GM19351 (cell line): ENCODE measurements around the gene IQGAP2.
"Not testable (repeated sequence)": the region's sequence is repeated elsewhere in the genome, so short reads cannot be mapped to it uniquely, and the experiment has no call there.

Source experiments
- ATAC-seq: cut with Tn5 transposase; IDR thresholded peaks from one replicate; pipeline ENCODE4 v1.9.1; 2021; ENCODE audit warnings: mild to moderate bottlenecking, moderate library complexity; ENCODE audit not compliant: unreplicated experiment

IQGAP2 gene

DNA sequence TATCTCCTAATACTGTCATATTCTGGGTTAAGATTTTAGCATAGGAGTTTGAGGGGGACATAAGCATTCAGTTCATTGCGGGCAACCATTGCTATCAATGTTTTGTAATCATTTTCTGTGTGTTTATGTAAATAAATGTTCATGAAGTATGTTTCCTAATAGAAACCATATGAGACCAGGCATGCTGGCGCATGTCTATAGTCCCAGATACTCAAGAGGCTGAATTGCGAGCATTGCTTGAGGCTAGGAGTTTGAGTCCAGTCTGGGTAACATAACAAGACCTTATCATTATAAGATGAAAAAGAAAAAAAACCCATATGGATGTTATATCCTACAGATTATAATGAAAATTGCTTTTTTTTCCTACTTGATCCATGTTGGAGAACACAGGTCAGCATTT is 129.0 kb downstream of the IQGAP2 start:
- ATAC-seq: no peak

DNA sequence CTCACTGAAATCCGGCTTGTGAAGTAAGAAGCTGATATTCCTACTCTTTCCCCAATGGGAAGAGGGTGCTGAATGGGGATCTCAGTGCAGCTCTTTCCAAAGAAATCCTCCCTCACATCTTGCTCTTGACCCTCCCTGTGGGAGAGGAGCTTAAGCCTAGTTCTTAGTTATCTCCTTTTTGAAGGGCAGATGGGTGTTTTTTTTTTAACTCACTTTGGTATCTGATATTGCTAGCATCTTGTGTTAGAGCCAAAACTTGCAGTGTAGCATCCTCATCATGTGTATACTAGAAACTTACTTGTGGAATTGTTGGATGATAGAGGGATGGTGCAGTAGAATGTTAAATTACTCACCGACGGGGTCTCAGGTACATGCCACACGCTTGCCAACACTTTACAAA is 129.9 kb downstream of the IQGAP2 start:
- ATAC-seq: no peak

DNA sequence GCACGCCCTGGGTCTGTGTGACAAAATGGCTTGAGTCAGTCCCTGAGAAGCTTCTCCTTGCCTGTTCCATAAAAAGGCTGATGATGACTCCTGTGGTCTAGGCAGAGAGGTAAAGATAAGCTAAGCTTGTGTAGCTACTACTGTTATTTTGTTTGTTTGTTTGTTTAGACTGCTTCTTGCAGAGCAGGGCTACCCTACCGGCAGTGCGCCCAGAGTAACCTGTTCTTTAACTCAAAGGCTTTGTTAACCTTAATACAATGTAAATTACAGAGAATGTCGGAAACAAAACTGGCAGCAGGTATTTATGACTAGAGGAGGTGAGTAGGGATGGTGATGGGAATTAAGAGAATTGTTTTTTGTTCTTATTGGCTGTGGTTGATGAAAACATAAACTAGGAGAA is 132.5 kb downstream of the IQGAP2 start:
- ATAC-seq: no peak

DNA sequence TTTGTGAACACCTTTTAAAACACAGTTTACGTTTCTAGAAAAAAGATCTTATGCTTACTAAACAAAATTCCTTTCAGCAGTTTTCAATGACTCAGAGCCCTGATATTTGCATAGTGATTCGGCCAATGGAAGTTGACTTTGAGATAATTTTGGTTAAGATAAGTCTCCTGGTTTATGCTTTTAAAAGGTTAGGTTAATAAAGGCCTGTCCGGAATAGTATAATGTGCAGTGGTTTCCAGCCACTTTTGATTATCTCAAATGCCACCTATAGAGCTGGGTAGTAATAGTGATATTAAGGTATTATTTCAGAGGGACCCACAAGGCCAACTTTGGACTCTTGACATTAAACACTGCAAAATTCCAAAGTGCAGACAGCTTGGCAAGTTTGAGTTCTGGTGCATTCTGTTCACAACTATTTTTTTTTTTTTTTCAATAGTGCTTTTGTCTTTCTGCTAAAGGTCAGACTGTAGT is 134.0 kb downstream of the IQGAP2 start:
- ATAC-seq: no peak

DNA sequence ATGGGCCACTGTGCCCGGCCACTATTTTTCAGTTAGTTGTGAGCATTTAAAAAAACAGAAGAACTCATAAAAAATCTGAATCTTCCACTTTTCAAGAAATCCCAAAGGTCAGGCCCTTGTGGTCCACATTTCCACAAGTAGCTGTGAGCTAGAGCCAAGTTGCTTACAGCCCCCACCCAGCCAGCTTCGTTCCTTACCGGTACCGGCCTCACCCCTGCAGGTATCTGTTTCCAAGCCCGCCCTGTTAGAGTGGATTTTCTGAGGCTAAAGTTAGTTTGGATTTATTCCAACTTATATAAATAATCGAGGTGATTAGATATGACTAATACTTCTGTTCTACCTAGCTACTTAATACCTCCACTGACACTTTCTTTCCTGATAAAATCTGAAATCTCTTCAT is 139.2 kb downstream of the IQGAP2 start:
- no peak for ATAC-seq

DNA sequence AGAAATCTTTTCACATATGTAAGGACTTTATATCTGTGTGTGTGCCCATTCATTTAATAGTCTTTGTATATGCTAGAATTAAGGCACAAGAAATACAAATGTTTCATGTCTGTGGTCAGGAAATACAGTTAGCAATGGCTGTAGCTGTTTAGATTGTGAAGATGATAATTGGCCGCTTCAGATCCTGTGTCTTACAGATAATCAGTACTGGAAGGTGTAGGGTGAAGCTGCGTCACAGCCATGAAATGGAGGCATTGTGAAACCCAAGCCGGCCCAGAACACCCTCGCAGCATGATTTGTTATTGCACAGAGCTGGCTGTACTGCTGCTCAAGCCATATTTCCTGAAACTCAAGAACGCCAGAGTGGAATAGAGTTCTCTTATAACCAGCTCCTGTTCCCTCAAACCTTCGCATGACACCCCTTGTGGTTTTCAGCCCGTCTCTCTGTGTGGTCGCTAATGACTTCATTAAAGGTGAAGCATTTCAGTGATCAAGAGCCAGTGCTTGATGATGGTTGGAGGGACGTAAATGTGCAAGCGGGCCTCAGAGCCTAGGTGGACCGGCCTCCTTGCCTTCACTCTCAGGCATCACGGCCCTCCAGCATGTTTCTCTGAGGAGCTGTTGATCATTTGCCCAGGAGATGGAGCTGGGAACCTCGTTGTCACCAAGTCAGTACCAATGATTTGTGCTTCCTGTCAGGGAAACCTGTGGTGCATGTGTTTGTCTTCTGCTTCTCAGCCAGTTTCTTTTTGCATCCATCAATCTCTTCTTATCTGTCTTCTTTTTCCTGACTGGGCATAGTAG is 140.0 kb downstream of the IQGAP2 start:
- no peak for ATAC-seq

DNA sequence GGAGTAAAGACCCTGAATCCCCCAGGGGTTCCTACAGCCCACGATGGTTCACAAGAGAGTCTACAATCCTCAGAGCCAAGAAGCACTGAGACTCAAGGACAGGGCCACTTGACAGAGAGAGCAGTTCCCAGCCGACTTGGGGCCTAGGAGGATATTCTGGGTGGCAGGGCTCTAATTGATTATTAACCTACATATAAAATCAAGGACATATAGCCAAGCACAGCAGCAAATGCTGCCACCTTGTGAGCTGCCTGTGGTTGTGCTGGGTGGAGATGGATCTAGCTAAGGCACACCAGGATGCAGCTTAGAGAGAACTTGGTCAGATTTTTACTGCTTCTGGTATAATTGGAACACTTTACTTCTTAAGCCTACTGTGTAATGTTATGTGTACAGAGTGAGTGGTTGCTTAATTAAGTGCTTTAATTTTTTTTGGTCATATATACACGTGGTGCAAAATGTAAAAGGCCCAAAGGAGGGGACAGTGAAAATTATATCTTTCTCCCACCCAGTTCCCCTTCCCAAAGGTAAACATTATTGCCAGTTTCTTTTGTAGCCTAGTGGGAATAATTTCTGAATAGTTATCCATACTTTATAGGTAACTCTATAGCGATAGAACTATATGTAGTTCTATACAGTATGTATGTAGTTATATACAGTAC is 141.3 kb downstream of the IQGAP2 start:
- ATAC-seq: no peak

DNA sequence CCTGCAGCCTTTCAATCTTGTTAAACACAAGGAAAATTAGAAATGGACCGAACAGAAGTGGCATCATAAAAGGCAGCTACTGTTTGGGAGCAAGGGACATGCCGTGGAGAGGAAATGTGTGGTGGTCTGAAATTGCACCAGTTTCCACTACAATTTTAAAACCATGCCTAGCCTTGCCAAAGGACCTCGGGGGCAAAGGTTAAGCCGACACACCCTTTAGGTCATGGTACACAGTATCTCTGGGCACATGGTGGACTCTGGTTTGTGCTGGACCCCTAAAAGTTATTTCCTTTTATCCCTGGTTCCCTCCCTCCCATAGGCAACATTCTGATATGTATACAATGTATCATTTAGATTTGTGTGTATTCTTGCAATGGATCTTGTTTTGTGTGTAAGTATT is 142.1 kb downstream of the IQGAP2 start:
- no peak for ATAC-seq

DNA sequence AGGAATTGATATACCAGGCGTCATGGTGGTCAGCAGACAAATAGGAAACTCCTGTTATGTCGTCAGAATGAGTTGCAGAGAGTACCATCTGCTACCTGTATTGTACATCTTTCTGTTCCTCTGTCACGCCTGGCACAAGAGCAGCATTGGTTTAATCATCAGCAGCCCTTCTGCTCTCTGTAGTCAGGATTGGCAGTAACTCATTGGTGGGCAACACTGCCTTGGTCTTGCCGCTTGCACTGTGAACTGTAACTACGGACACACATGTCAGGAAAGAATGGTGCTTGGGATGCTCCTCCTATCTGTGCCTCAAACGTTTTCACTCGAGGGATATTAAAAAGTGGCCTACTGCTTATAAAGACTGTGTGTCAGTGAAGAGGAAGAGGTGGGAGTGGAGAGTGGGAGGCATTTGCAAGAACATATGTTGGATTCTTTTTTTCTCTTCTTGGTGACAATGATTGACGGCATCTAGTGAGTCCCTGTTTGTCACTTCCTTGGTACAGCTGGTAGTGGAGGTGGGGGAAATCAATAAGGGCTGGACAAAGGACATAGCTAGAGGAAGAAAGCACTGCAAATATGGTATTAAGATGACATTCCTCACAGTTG is 143.5 kb downstream of the IQGAP2 start:
- peak; percentile 50 for ATAC-seq

DNA sequence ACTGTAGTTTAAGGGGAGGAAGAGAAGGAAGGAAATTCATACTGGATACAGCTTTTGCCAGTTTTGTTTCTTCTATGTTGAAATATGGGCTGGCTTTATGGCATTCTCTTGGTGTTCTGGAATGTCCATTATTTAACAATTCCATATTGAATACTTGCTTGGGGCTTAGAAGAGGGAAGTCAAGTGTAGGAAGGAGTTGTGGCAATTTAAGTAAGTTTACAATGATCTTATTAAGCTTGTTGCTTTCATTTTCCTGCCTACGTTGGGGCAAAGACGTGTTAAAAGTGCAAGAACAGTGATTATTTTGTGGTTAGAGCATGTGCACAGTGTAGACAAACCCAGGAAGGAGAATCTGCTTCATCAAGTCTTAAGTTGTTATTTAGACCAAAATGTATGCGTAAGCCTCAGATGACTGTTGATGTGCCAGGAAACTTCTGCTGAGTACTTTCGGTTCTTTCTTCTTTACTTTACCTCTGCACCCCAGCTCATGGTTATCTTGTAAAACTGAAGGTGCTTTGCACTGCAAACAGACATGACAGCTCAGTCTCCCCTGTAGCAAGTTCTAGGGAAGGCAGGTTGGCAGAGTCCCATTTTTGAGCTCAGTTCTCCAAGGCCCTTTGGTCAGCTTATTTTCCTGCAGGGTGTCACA is 144.3 kb downstream of the IQGAP2 start:
- peak; percentile 78 for ATAC-seq

DNA sequence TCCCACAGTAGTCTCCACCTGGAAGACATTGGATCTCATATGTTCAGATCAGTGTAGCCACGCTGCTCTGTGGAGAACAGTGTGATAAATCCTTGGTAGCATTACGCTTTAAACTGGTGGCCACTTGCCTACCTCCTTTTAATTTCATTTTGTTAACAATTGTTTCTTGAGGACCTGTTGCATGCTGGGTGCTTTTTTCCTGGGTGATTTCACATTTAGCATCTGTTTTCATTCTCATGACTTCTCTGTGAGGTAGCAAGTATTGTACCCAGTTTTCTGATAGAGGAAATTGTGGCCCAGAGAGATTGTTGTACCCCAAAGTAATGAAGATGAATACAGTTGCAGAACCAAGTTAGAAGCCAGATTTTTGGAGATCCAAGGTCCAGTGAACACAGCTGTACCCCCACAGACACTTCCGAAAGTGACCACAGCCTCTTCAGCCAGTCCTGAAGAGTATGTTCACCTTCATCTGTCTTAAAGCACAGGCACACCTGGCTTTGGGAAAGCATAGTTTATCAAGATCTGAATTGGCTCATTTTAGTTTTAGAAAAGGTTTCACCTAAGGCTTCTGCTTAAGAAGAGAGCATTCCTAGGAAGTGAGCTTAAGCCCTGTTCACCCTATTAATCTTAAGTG is 144.9 kb downstream of the IQGAP2 start:
- ATAC-seq: no peak

DNA sequence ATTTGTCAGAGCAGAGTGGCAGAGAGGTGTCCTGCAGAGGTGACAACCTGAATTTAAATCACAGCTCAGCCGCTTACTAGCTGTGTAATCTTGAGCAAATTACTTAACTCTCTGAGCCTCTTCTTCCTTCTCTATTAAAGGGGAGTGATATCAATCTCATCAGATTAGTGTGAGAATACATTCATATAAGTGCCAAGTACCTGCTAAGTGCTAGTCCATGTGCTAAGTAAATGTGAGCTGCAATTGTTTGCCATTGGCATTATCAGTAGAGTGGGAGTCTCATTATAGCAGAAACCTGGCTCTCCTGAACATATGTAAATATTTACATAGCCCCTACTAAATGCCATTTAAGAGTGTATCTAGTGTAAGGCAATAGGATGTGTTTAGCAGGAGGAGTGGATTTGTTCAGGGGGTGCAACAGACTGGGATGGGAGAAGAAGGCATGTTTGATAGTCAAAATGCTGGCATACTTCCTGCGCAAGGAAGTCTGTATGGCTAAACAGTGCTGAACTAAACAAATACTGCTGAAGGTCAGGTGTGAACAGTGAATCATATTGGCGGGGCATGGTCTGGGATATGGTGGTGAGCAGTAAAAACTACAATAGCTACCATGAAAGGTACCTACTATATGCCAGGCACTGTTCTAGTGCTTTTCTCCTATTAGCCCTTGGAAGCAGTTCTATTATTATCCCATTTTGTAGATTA is 145.6 kb downstream of the IQGAP2 start:
- no peak for ATAC-seq

DNA sequence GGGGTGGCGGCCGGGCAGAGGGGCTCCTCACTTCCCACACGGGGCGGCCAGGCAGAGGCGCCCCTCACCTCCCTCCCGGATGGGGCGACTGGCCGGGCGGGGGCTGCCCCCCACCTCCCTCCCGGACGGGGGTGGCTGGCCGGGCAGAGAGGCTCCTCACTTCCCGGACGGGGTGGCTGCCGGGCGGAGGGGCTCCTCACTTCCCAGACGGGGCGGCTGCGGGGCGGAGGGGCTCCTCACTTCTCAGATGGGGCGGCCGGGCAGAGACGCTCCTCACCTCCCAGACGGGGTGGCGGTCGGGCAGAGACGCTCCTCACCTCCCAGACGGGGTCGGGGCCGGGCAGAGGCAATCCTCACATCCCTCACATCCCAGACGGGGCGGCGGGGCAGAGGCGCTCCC is 147.8 kb downstream of the IQGAP2 start:
- ATAC-seq: not testable (repeated sequence)

DNA sequence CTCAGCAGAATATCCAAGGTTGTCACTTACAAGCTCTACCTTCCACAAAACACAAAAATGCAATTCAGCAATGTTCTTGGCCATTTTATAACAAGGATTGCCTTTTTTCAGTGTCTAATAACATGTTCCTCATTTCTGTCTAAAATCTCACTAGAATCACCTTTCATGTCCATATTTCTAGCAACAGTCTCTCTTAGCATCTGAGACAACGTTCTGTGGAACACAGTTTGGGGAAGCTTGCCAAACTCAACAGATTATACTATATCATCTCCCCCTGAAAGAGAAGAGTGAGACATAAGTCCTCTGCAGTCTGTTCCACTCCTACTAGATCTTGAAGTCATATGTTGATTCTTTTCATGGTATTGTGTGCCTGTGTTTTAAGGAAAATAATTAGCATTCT is 149.5 kb downstream of the IQGAP2 start:
- no peak for ATAC-seq

DNA sequence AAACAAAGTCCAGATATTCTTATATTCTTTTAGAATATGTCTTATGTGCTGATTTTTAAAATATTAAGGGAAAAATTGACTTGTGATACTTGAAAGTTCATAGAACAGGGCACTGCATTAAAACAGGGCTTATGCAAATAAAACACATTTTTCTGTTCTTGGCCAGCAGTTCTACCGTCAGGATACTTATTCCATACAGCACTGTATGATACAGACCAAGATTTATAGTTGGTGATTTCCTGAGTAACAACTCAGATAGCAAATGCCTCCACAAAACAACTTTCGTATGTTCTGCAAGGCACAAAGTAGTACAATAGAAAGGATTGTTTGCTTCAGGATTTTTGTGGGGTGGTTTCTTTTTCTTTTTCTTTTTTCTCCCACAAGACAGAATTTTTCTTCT is 150.2 kb downstream of the IQGAP2 start:
- no peak for ATAC-seq

DNA sequence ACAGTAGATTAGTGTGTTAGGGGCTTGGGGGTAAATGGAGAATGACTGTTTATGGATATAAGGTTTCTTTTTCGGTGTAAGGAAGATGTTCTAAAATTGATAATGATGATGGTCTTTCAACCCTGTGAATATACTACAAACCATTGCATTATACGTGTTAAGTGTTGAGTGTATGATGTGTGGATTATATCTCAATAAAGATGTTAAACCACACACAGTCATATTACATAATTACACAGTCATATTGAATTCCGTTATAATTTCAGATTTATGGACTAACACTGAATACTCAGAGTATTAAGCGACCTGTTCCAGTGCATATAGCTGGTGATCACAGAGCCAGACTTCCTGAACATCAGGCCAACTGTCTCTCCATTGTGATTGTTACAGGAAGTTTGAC is 152.0 kb downstream of the IQGAP2 start:
- ATAC-seq: no peak

DNA sequence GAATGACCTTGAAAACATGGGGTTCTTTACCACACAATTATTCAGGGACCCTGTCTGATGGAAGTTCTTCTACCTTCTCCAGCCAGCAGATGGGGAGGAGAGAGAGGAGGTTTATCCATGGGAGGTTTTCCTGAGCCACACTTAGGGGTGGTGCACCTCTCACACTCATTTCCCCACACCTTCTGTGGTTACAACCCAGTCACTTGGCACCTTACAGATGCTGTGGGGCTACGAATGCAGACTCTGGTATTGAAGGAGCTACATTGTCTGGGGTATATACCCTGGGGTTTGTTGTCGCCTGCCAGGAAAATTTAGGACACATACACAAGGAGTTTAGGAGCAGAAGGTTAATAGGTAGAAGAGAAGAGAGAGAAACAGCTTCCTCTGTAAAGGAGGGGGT is 152.6 kb downstream of the IQGAP2 start:
- no peak for ATAC-seq

DNA sequence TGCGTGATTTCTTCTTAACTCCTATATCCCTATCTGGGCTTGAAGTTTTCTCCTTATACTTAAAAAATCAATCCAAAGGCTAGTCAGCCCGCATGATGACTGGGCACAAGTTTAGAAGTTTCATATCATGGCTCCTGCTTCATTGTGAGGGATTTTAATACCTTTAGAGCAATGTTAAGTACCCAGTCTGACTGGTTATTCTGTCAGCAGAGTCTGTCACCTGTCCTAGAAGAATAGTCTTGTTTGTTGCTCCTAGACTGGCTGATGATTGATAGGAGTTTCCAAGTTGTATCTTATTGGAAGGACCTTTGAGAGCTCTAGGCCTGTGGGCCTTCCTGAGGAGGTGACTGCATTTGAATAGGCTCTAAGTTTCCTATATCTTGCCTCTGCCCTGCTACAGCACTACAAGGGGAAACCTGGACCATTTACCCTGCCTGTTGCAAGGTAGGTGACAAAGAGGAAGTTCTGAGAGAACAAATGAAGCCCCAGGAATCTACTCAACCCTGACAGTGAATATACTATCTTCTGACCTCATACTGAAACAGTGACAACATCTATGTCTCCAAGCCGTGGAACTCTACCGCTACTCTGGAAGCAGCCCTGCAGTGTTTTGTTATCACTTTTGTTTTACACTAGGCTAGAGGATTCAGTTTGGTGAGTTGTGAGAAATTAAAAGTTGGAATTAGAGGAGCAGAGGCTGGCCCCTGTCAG is 153.6 kb downstream of the IQGAP2 start:
- peak; percentile 95 for ATAC-seq

DNA sequence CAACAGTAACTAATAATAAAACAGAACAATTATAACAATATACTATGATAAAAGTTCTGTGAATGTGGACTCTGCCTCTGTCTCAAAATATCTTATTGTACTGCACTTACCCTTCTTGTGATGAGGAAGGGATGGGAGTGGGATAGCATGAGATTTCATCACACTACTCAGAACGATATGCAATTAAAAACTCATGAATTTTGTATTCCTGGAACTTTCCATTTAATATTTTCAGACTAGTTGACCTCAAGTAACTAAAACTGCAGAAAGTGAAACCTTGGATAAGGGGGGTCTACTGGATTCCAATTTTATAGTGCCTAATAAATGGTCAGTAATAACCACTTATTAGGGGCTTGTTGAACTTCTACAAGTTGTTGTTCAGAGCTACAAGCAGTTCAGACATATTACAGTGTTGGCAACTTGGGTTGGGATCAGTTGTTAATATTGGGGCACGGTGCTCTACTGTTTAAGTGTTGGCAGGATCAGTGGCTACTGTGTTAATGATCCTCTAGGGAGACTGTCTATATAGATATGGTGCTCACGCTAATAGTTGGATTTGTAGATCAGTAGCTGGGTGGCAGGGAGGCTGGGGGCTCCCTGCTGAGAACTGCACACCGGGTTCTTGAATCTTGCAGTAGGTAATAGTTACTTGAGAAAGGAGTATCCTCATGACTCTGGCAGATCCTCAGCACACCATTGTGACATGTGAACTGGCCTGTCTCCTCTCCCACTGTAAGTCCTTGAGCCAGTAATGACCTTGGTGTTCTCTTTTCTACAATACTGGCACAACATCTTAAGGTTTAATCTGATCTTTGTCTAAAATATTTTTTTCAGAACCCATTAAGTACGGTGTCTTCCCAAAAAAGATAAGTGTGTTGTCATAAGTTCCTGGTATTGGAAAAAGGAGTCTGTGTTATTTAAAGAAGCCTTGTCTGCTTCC is 158.1 kb downstream of the IQGAP2 start:
- ATAC-seq: no peak
